ENCODE data around the gene IL4.

DNA sequence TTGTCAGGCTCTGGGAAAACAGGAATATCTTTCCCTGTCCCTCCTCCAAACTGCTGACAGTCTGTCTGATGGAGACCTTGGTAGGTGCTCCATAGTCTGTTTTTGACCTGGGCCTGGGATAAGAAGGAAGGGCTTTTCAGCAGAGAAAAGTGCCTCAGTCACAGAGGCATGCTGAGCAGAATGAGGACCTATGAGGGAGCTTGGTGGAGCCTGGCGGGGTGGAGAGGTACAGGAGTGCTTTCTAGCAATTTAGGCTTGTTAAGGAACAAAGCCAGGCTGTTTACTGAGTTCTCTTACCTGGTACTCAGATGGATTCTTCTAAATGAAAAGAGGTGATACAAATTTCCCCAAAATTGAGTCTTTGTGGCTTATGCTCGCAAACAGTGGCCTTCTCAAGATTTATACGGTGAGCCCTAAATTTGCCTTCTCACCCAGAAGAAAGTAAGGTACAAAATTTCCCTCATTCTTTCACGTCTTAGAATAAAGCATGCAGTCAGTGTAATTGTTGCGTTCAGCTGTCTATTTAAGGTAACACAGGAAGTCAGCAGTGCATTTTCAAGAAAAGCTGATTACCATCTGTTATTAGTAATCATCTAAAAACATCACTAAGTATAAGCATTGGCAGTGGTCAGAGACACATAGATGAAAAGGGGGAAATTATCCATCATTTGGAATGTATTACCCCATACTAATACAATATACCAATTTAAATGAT is 44.4 kb upstream of the IL4 start:
- no peak for TF ChIP-seq POLR2AphosphoS5 (IDR thresholded peaks at IDR 0.05)
- TF ChIP-seq CTCF (IDR thresholded peaks at IDR 0.05) = no peak
- no peak for TF ChIP-seq POLR2A (IDR thresholded peaks at IDR 0.05; ENCODE audit: low read depth)

Data from esophagus muscularis mucosa (tissue), 3 donors.